ENCODE data around the gene C19orf38.
"Not testable (repeated sequence)": the region's sequence is repeated elsewhere in the genome, so short reads cannot be mapped to it uniquely, and the experiment has no call there.

C19orf38 gene

GRCh38 chr19:10876459-10877240 lies 28.4 kb downstream of the C19orf38 start:
- no peak for DNase-seq (ENCODE audit: low read depth)

GRCh38 chr19:10877608-10878007 lies 29.4 kb downstream of the C19orf38 start:
- DNase-seq (ENCODE audit: low read depth): not testable (repeated sequence)

GRCh38 chr19:10878253-10878652 lies 30.0 kb downstream of the C19orf38 start:
- DNase-seq (ENCODE audit: low read depth): no peak

GRCh38 chr19:10881403-10882107 lies 33.3 kb downstream of the C19orf38 start:
- no peak for DNase-seq (ENCODE audit: low read depth)

- no peak for DNase-seq (ENCODE audit: low read depth)
Measured at GRCh38 chr19:10882108-10882457, 33.9 kb downstream of the C19orf38 start.

- DNase-seq (ENCODE audit: low read depth): no peak
Measured at GRCh38 chr19:10884274-10884673, 36.1 kb downstream of the C19orf38 start.

- no peak for DNase-seq (ENCODE audit: low read depth)
Measured at GRCh38 chr19:10885201-10886169, 37.3 kb downstream of the C19orf38 start.

- DNase-seq (ENCODE audit: low read depth): no peak
Measured at GRCh38 chr19:10887616-10888367, 39.6 kb downstream of the C19orf38 start.

- no peak for DNase-seq (ENCODE audit: low read depth)
Measured at GRCh38 chr19:10888421-10888866, 40.2 kb downstream of the C19orf38 start.

GRCh38 chr19:10889880-10890279 lies 41.7 kb downstream of the C19orf38 start:
- no peak for DNase-seq (ENCODE audit: low read depth)

GRCh38 chr19:10891405-10892086 lies 43.3 kb downstream of the C19orf38 start:
- DNase-seq (ENCODE audit: low read depth): no peak

- no peak for DNase-seq (ENCODE audit: low read depth)
Measured at GRCh38 chr19:10892256-10892655, 44.0 kb downstream of the C19orf38 start.

GRCh38 chr19:10894911-10895213 lies 46.6 kb downstream of the C19orf38 start:
- no peak for DNase-seq (ENCODE audit: low read depth)

- DNase-seq (ENCODE audit: low read depth): no peak
Measured at GRCh38 chr19:10895363-10895762, 47.1 kb downstream of the C19orf38 start.

- DNase-seq (ENCODE audit: low read depth): no peak
Measured at GRCh38 chr19:10895920-10896319, 47.7 kb downstream of the C19orf38 start.

- DNase-seq (ENCODE audit: low read depth): no peak
Measured at GRCh38 chr19:10896851-10897526, 48.8 kb downstream of the C19orf38 start.

GRCh38 chr19:10898633-10899032 lies 50.4 kb downstream of the C19orf38 start:
- no peak for DNase-seq (ENCODE audit: low read depth)

GRCh38 chr19:10899151-10899653 lies 51.0 kb downstream of the C19orf38 start:
- no peak for DNase-seq (ENCODE audit: low read depth)

GRCh38 chr19:10907925-10908324 lies 59.7 kb downstream of the C19orf38 start:
- DNase-seq (ENCODE audit: low read depth): no peak

- DNase-seq (ENCODE audit: low read depth): no peak
Measured at GRCh38 chr19:10908380-10908960, 60.3 kb downstream of the C19orf38 start.

Data from T follicular helper cell (primary cell).